GM12891 (cell line): ENCODE measurements around the gene DCDC1.
"Not testable (repeated sequence)": the region's sequence is repeated elsewhere in the genome, so short reads cannot be mapped to it uniquely, and the experiment has no call there.

Experiments used
- DNase-seq: peaks from one replicate; pipeline ENCODE4 v3.0.0; 2011; ENCODE audit warnings: low spot score; ENCODE audit not compliant: insufficient read length
- FAIRE-seq: peaks from 2 replicates; lab custom pipeline; 2011; peaks lifted over from hg19 to GRCh38; lab: Jason Lieb, UNC
- PAX5 ChIP-seq: IDR thresholded peaks from 2 replicates; pipeline ENCODE4 v1.6.1; 2011; ENCODE audit warnings: low read length, moderate library complexity, mild to moderate bottlenecking; ENCODE audit not compliant: insufficient read depth, severe bottlenecking
- POLR2A ChIP-seq: IDR thresholded peaks from 2 replicates; pipeline ENCODE4 v1.6.1; 2011; ENCODE audit warnings: low read depth, low read length, control low read depth
- POLR2AphosphoS5 ChIP-seq: IDR thresholded peaks from 2 replicates; pipeline ENCODE4 v1.6.1; 2011; ENCODE audit warnings: low read depth, low read length, control low read depth
- POU2F2 ChIP-seq: IDR thresholded peaks from 2 replicates; pipeline ENCODE4 v1.6.1; 2011; ENCODE audit warnings: low read depth, mild to moderate bottlenecking, control low read depth, low read length, moderate library complexity
- SPI1 ChIP-seq: IDR thresholded peaks from 2 replicates; pipeline ENCODE4 v1.6.1; 2011; ENCODE audit warnings: low read depth, low read length, control low read depth
- TAF1 ChIP-seq: IDR thresholded peaks from 2 replicates; pipeline ENCODE4 v1.6.1; 2011; ENCODE audit warnings: low read depth, low read length, control low read depth

The DCDC1 gene

DNA sequence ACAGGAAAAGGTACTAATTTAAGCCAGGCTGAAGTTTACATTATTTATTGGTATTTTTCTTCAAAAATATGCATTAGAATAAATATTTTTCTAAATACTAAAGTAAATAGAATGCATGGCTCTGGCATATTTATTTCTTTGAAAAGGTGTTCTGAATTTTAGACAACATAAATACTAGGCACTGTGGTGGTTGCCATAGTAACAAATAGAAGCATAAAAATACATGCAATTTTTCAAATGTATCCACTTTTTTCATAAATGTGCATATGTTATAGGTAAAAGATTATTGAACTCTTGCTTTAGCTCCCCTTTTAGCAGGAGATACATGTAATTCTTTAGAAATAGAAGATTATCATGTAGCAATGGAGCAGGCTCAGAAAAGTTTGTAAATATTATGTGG, 18.4 kb downstream of the DCDC1 start:
- DNase-seq (no peak), FAIRE-seq (no peak)
- TF ChIP-seq POU2F2, result no peak
- no peak for TF ChIP-seq POLR2AphosphoS5
- TF ChIP-seq PAX5, result no peak
- TF ChIP-seq POLR2A, result no peak
- TF ChIP-seq SPI1, result no peak
- no peak for TF ChIP-seq TAF1

DNA sequence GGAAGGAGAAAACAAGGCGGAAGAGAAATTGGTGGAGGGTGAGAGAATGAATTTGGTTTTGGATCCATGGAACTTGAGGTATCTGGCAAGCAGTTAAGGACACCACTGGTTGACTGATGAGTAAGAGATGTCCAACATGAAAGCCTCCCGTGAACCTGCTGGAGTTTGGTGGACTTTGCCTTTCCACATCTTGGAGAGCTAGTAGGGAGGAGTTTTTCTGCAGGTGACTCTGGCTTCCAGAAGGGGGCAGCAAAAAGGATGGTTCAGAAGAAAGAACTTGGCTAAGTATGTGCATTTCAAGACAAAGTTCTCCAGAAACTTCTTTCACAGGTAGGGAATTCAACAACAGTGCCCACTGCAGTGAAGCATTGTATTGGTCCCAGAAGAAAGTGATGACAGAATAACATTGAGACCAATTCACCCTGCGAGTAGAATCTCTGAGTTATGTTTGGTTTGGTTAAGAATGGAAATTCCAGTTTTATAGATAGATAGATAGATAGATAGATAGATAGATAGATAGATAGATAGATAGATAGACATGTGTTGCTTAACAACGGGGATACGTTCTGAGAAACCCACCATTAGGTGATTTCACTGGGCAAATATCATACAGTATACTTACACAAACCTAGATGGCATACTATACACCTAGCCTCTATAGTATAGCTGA, 28.5 kb downstream of the DCDC1 start:
- FAIRE-seq, result peak; percentile 43
- TF ChIP-seq POU2F2, result no peak
- no peak for TF ChIP-seq PAX5
- TF ChIP-seq POLR2AphosphoS5, result no peak
- TF ChIP-seq TAF1, result no peak
- no peak for TF ChIP-seq SPI1
- TF ChIP-seq POLR2A, result no peak
- peak; percentile 4 for DNase-seq

DNA sequence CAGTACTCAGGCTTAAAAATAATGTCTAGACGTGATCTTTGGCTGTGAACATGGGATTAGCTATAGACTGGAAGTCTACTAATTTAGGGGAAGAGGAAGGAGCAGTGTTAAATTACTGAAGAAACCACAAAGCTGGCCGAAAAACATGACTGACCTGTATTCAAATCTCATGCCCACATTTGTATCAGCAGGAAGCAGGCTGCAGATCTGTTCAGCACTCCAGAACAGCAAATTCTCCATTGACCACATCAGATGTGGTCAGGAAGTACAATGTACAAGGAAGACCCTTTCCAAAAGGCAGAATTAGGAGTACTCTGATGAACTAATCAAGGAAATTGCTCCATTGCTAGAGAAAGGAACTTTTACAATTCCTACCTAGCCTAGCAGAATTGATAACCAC, 31.7 kb downstream of the DCDC1 start:
- FAIRE-seq (no peak), DNase-seq (no peak)
- TF ChIP-seq TAF1 (no peak), SPI1 (no peak), POU2F2 (no peak), POLR2A (no peak), POLR2AphosphoS5 (no peak), PAX5 (no peak)

DNA sequence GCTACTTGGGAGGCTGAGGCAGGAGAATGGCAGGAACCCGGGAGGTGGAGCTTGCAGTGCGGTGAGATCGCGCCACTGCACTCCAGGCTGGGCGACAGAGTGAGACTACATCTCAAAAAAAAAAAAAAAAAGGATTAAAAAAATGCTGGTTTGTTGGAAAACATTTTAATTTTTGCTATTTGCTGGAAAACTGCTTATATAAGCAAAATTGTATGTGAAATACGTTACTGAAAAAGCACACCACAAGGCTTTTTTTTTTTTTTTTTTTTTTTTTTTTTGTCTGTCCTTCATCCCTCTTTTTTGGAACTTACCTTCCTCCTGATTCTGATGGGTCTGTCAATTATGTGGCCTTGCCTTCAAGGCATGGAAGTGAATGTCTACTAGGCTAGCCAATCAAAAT, 40.8 kb downstream of the DCDC1 start:
- DNase-seq (no peak), FAIRE-seq (no peak)
- TF ChIP-seq POLR2A (no peak), TAF1 (no peak), SPI1 (no peak), PAX5 (no peak), POLR2AphosphoS5 (no peak), POU2F2 (no peak)

DNA sequence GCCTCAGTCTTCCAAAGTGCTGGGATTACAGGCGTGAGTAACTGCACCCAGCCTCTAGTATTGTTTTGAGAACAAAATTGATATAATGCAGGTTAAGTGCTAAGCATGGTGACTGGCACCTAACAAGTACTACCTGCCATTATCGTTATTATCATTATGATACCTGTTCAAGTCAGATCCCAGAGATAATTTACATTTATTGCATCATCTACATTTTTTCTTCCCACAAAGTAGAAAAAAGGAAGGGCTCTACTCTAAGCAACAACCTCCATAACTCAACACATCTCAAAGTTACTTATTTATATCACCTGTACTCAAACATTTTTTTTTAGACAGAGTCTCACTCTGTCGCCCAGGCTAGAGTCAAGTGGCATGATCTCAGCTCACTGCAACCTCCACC, 42.1 kb downstream of the DCDC1 start:
- TF ChIP-seq PAX5, result no peak
- TF ChIP-seq SPI1, result no peak
- no peak for TF ChIP-seq POLR2AphosphoS5
- TF ChIP-seq POU2F2, result no peak
- TF ChIP-seq POLR2A, result no peak
- no peak for TF ChIP-seq TAF1
- no peak for FAIRE-seq
- no peak for DNase-seq

DNA sequence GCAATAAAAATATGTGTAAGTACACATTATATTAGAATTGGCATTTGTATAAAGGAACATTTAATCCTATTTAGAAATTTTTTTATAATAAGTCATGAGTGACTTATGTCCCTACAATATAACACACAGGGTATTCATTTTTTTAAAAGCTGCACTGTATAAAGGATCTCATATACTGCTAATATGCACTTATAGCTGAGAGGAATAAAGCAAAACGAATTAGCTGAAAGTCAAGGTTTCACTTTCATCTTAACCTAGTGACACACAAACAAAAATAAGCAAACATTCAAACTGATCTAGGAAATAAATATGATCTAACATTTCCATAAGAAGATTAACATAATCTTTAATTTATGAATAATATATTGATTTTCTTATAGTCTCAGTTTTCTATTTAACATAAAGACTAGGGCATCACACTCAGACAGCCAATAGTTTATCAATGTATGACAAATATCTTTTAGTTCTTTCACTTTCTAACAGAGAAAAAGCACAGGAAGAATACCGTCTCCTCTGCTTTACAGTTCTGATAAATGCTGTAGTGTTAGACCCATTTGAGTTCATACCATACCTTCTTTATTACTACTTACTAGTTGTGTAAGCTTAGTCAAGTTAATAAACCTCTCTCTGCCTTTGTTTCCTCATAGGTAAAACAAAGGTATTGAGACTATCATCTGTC, 42.9 kb downstream of the DCDC1 start:
- FAIRE-seq (no peak), DNase-seq (no peak)

DNA sequence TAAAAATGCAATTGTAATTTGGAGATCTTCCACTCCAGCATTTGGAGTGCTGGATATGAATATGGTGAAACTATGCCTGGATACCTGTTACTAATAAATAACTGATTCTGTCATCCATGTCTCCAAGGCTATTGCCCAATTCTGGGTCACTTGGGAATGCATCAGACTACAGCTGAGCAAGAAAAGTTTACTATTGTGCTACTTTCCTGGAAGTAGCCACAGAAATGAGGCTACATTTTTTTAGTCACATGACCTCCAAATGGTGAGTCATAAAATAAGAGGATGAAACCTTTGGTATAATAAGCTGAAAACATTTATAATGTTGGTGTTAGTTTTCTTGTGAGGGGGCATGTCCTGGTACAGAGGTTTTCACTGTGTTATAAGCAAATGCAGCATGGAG, 44.4 kb downstream of the DCDC1 start:
- no peak for TF ChIP-seq TAF1
- no peak for TF ChIP-seq POLR2A
- no peak for TF ChIP-seq POLR2AphosphoS5
- TF ChIP-seq POU2F2, result no peak
- no peak for TF ChIP-seq SPI1
- TF ChIP-seq PAX5, result no peak
- DNase-seq (no peak), FAIRE-seq (no peak)

More for the DNA sequence above, 42.9 kb downstream of the DCDC1 start:
- TF ChIP-seq PAX5, result no peak
- no peak for TF ChIP-seq POU2F2
- TF ChIP-seq POLR2A, result no peak
- TF ChIP-seq POLR2AphosphoS5, result no peak
- TF ChIP-seq TAF1, result no peak
- TF ChIP-seq SPI1, result no peak

DNA sequence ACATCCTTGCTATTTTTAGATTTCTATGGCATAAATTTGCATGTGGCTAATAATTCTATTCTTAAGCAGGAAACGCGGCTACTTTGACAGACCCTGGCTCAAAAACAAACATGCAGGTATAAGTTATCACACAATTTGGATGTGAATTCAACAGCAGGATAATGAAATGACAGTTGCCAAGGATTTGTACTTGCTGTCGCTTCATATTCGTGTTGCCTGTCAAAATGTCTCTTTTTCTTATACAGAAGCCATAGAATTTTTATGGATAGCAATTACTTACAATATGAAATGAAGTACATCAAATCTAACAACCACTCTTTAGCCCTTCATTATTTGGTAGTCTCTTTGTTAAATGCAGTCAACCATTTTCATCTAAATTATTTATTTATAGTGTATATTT, 46.4 kb downstream of the DCDC1 start:
- DNase-seq, result no peak
- FAIRE-seq, result no peak
- TF ChIP-seq POLR2AphosphoS5, result no peak
- no peak for TF ChIP-seq POLR2A
- TF ChIP-seq POU2F2, result no peak
- TF ChIP-seq SPI1, result no peak
- TF ChIP-seq TAF1, result no peak
- TF ChIP-seq PAX5, result no peak

DNA sequence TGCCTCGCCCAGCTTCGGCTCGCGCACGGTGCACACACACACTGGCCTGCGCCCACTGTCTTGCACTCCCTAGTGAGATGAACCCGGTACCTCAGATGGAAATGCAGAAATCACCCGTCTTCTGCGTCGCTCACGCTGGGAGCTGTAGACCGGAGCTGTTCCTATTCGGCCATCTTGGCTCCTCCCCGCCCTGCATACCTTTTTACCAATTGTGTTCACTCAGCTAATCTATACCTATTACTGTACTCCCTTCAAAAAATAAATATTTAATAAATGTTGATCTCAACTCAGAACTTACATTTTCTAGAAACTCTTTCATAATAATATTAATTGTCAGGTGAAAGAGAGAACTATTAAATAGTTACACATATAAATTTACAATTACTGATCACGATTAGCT, 48.0 kb downstream of the DCDC1 start:
- not testable (repeated sequence) for FAIRE-seq, DNase-seq
